Measurements from ENCODE around the gene MAB21L2.

- TF ChIP-seq CTCF (IDR thresholded peaks at IDR 0.05; ENCODE audit: insufficient read depth, low read depth, low read length), result no peak
- TF ChIP-seq EZH2 (IDR thresholded peaks at IDR 0.05; ENCODE audit: insufficient read depth, low read length), result no peak
Observed at GRCh38 chr4:150547154-150547838, 34.7 kb upstream of the MAB21L2 start.

Data from astrocyte (in vitro differentiated cells and primary cell).